ENCODE results near the gene PRCD. TPM values are rescaled to one million over a fixed set of nuclear protein-coding genes. Genes with fewer than 3 reads are reported as not detected.

The PRCD gene, protein sequence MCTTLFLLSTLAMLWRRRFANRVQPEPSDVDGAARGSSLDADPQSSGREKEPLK
- total RNA-seq, result 0.21 and 3.1 TPM in 2 replicates

DNA sequence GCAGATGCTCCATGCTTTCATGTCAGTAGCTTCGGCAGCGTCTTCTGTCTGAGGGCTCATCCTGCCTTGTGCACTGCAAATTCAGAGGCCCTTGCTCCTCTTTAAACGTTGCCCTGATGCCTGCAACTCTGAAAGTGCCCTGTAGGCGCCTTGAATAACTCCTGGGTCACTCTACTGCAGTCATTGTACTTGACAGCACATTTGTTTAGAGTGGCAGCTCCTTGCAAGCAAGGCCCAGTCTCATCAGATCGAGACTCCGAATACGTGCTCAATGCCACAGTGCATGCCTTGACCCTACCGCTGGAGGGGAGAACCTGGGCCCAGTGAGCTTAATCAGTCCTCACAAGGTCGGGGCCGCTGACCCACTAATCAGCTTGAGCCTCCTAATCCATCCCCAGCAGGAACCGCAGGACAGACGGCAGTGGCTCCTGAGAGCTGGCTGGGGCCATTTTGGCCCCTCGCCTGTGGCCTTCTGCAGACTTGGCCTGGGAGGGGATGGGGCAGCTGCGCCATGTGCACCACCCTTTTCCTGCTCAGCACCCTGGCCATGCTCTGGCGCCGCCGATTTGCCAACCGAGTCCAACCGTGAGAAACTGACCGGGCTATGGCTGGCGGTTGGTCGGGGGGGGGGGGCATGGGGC is at the start of gene PRCD:
Gene PRCD (plus strand): TSS at position 414 of the 641 bp plus-strand sequence. CDS start 98 bp downstream, at position 512.

DNA sequence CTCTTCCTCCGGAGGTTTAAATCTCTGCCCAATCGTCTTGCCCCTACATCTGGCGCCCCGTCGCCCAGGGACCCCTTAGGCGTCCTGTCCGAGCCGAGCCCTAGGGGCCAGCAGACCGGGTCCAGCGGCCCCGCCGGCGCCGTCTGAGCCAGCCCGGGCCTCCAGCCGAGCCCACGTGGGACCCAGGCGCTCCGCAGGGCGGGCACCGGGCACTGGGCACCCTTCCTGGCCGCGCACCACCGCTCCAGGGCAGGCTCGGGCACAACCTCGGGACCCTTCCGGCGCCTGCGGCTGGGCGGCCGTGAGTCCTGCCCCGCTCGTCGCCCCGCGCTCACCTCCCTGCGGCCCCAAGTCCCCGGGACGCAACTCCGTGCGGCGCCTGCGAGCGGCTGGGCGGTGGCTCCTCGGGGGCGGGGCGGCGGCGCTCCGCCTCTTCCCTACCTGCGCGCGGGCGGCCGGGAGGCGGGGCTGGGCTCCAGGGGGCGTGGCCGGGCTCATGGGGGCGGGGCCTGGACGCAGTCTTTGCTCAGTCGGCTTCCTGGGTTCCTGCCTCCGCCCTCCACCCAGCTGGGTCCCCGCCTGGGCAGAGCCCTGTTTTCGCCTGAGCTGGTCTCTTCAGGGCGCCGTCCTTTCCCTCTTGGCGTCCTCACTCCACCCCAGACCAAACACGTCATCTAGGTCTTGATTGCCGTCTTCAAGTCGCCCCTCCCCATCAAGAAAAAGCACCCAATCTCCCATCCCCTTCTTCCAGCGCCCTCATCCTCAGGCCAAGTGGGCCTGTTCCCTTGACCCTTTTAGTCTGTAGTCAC is 38.6 kb upstream of the PRCD start, which contains the start of gene RHBDF2:
Gene RHBDF2 (minus strand): TSS at position 406 of the 809 bp plus-strand sequence. CDS start 19,899 bp downstream, outside the sequence.

DNA sequence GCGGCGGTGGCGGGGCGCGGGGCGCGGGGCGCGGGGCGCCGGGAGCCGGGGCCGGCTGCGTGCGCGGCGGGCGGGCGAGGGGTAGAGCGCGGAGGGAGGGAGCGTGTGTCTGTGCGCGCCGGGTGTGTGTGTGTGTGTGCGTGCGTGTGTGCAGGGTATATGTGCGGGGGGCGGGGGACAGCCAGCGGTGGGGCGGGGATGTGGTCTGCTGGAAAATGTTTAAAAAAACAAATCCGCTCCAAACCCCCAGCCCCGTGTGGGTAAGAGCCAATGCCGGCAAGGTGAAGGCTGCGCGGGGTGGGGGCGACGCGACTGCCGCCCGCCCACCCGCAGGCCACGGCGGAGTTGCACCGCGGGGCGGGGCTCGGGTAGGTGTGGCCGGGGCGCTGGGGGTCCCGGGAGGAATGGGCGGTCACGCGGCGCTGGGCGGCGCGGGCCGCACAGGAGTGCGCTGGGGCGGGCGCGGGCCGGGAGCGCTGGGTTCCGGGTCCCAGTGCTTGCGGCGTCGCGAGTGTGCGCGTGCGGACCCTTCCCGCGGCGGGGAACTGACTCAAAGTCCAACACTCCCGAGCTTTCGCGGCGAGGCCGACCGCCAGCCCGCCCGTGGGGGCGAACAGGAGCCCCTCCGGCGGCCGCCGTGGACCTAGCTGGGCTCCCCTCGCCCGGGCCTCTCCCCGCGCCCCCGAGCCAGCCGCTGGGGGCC is 2.1 kb upstream of the PRCD start, which contains the start of gene CYGB:
Gene CYGB (minus strand): TSS at position 132 of the 703 bp plus-strand sequence. CDS start 167 bp downstream, outside the sequence.

DNA sequence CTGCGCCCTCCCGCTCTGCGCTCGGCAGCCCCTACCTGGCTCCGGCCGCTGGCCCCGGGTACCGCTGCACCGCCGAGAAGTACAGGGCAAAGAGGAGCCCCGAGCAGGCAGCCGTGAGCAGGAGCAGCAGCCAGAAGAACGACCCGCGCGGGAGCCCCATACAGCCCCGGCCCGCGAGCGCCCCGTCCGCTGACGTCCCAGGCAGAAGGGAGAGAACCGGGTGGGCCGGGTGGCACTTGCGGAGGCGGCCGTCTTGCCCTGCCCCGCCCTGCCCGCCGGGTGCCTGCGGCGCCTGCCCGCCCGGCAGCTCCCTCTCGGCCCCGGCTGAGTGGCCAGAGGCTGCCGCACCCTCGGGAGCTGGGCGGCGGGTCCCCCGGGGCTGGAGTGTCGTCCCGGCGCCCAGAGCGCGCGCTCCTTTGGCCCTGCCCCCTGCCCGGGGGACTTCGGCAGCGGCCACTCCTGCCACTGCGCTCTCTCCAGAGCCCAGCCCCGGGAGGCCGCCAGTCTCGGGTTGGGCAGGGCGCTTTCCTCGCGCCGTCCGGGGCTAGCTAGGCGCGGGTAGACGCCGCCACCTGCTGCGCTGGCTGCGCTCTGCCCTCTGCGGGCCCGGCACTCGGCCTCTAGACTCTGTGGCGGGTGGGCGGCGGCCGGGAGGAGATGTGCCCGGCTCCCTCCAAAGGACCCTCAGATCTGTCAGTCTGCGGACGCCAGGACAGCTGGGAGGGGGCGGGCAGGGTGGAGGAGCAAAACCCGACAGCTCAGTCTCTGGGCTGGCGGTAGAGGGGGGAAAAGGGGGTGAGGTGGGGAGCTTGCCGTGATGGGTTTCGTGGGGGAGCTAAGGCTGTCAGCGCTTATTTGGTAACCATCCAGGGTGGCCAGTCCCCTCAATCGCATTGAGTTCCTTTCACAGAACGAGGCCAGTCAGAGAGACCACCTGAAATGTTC is 46.1 kb downstream of the PRCD start, which contains the start of gene ST6GALNAC2:
Gene ST6GALNAC2 (minus strand): TSS at position 212 of the 945 bp plus-strand sequence. CDS start 52 bp downstream, at position 160.

Other genes starting within 250 kb of the PRCD start
- 1.3 and 4.1 TPM in 2 replicates for gene QRICH2, start 231.8 kb upstream of the PRCD start, total RNA-seq
- 29.2 and 47.7 TPM in 2 replicates for gene PRPSAP1, start 186.1 kb upstream of the PRCD start, total RNA-seq
- gene SPHK1, start 155.4 kb upstream of the PRCD start, total RNA-seq, result 55.6 and 304 TPM in 2 replicates
- gene UBE2O, start 86.9 kb upstream of the PRCD start, total RNA-seq, result 14.1 and 17.1 TPM in 2 replicates
- gene AANAT, start 72.4 kb upstream of the PRCD start, total RNA-seq, result not detected in 2 replicates
- 21.1 and 49.9 TPM in 2 replicates for gene RHBDF2, start 38.6 kb upstream of the PRCD start, total RNA-seq
- gene CYGB, start 2.3 kb upstream of the PRCD start, total RNA-seq, result 1.5 and 21.0 TPM in 2 replicates
- 123 and 124 TPM in 2 replicates for gene ST6GALNAC2, start 45.8 kb downstream of the PRCD start, total RNA-seq
- 0.96 and 4.5 TPM in 2 replicates for gene ST6GALNAC1, start 103.7 kb downstream of the PRCD start, total RNA-seq
- 121 and 164 TPM in 2 replicates for gene MXRA7, start 170.9 kb downstream of the PRCD start, total RNA-seq
- 13.0 and 28.7 TPM in 2 replicates for gene JMJD6, start 186.6 kb downstream of the PRCD start, total RNA-seq
- 22.2 and 37.3 TPM in 2 replicates for gene METTL23, start 186.8 kb downstream of the PRCD start, total RNA-seq
- 109 and 138 TPM in 2 replicates for gene SRSF2, start 197.3 kb downstream of the PRCD start, total RNA-seq
- gene MFSD11, start 198.1 kb downstream of the PRCD start, total RNA-seq, result 17.1 and 37.9 TPM in 2 replicates